PC-3 (cell line): ENCODE data around the gene PLEKHN1. TPM values are rescaled to one million over a fixed set of nuclear protein-coding genes. Genes with fewer than 3 reads are reported as not detected.

Experiments used
- ATAC-seq: fragments of 200-7000 bp; cut with Tn5 transposase; 2 replicates; pipeline ENCODE4 v1.9.1; 2020; ENCODE audit warnings: mild to moderate bottlenecking, moderate library complexity
- BruUV-seq: library from RNA; stranded (reverse); fragments of 400-500 nt; replicated peaks from 2 replicates; lab custom pipeline; 2021; lab: Mats Ljungman, UMichigan
- CTCF ChIA-PET: fragments of 300-600 bp; sonication (Branson Sonifier 250); formaldehyde crosslinking; loops from one replicate; lab custom pipeline; 2022; ENCODE audit warnings: antibody characterized with exemption; lab: Charles Lee
- POLR2A ChIA-PET: fragments of 300-600 bp; sonication (Branson Sonifier 250); formaldehyde crosslinking; loops from one replicate; lab custom pipeline; 2022; ENCODE audit warnings: antibody characterized with exemption; ENCODE audit not compliant: unreplicated experiment; lab: Charles Lee
- DNase-seq: peaks from one replicate; pipeline ENCODE4 v3.0.0-alpha.2; 2015
- H2AFZ ChIP-seq: fragments of 300-600 bp; sonication (generic); 2 replicates; pipeline ENCODE4 v1.6.0; 2016; ENCODE audit warnings: antibody characterized with exemption, low read length
- H3F3A ChIP-seq: fragments of 300-600 bp; sonication (generic); one replicate; pipeline ENCODE4 v1.6.0; 2017; ENCODE audit warnings: antibody characterized with exemption, low read length, control low read depth, mild to moderate bottlenecking; ENCODE audit not compliant: unreplicated experiment
- H3K27ac ChIP-seq: fragments of 300-600 bp; sonication (generic); 2 replicates; pipeline ENCODE4 v1.5.1; 2016; ENCODE audit warnings: mild to moderate bottlenecking, low read length
- H3K27me3 ChIP-seq: fragments of 300-600 bp; sonication (generic); 2 replicates; pipeline ENCODE4 v1.6.1; 2016; ENCODE audit warnings: low read length, mixed read lengths
- H3K36me3 ChIP-seq: fragments of 300-600 bp; sonication (generic); 2 replicates; pipeline ENCODE4 v1.6.1; 2016; ENCODE audit warnings: low read depth, mixed run types, low read length, mixed read lengths
- H3K4me1 ChIP-seq: fragments of 300-600 bp; sonication (generic); 2 replicates; pipeline ENCODE4 v1.5.1; 2016; ENCODE audit warnings: low read length; ENCODE audit not compliant: insufficient read depth
- H3K4me2 ChIP-seq: fragments of 300-600 bp; sonication (generic); 2 replicates; pipeline ENCODE4 v1.6.0; 2016; ENCODE audit warnings: low read length
- H3K4me3 ChIP-seq: fragments of 300-600 bp; sonication (generic); 2 replicates; pipeline ENCODE4 v1.5.1; 2016; ENCODE audit warnings: mild to moderate bottlenecking, low read length, mixed read lengths
- H3K79me2 ChIP-seq: fragments of 300-600 bp; sonication (generic); 2 replicates; pipeline ENCODE4 v1.6.1; 2017; ENCODE audit warnings: low read length, mixed read lengths
- H3K9ac ChIP-seq: fragments of 300-600 bp; sonication (generic); 2 replicates; pipeline ENCODE4 v1.6.0; 2016; ENCODE audit warnings: mild to moderate bottlenecking, low read length
- H3K9me2 ChIP-seq: fragments of 300-600 bp; sonication (generic); replicated peaks from 2 replicates; pipeline ENCODE4 v1.6.1; 2016; ENCODE audit warnings: mixed run types, low read length, mixed read lengths
- H3K9me3 ChIP-seq: fragments of 300-600 bp; sonication (generic); 2 replicates; pipeline ENCODE4 v1.6.1; 2016; ENCODE audit warnings: low read length, mixed read lengths
- H4K20me1 ChIP-seq: fragments of 300-600 bp; sonication (generic); 2 replicates; pipeline ENCODE4 v1.6.1; 2016; ENCODE audit warnings: low read length, mixed read lengths
- CTCF ChIP-seq: fragments of 300-600 bp; sonication (generic); conservative IDR thresholded peaks from 2 replicates; pipeline ENCODE4 v1.5.1; 2017; ENCODE audit warnings: antibody characterized with exemption, low read depth, mild to moderate bottlenecking, low read length
- EZH2 ChIP-seq: fragments of 300-600 bp; sonication (generic); IDR thresholded peaks from one replicate; pipeline ENCODE4 v1.6.1; 2017; ENCODE audit warnings: antibody characterized with exemption, mild to moderate bottlenecking, low read length; ENCODE audit not compliant: unreplicated experiment
- EZH2phosphoT487 ChIP-seq: fragments of 300-600 bp; sonication (generic); IDR thresholded peaks from 2 replicates; pipeline ENCODE4 v1.6.1; 2018; ENCODE audit warnings: mild to moderate bottlenecking, antibody characterized with exemption, low read length, borderline replicate concordance
- intact Hi-C: fragments of 100-400 bp; cut with micrococcal nuclease; formaldehyde crosslinking; loops from 2 replicates; pipeline ENCODE4 v1.9.0; 2023
- total RNA-seq: library from RNA; depleted of rRNA; stranded (reverse); fragments of >200 nt; gene quantifications from 2 replicates; pipeline ENCODE4 v1.2.3, GENCODE V29; 2014

PLEKHN1 gene
- total RNA-seq, 1 experiment from 2014 or later = 14.0 TPM

GRCh38 chr1:917466-918091 lies 48.7 kb upstream of the PLEKHN1 start:
- intact Hi-C loops = no loop called here
- Histone ChIP-seq H3K4me3 (no peak overlapping the region), H3K4me2 (no peak overlapping the region), H3K9me3 (no peaks in the 10 kb centered on the region), H3K27ac (no peak overlapping the region), H3K4me1 (no peaks in the 10 kb centered on the region; the same call in 1 of the 2 replicates), H3K27me3 (peaks cover 69% of the 10 kb centered on the region), H3K79me2 (no peaks in the 10 kb centered on the region), H3K9me2 (no peaks in the 10 kb centered on the region), H3K36me3 (no peaks in the 10 kb centered on the region), H3F3A (no peaks in the 10 kb centered on the region), H3K9ac (no peak overlapping the region), H4K20me1 (no peaks in the 10 kb centered on the region), H2AFZ (no peak overlapping the region)
- ATAC-seq (no peak), DNase-seq (no peak)
- CTCF ChIA-PET = no interaction called here
- TF ChIP-seq CTCF = no peak
- no peak for TF ChIP-seq EZH2
- TF ChIP-seq EZH2phosphoT487 = no peak
- BruUV-seq = no TSS peak
- POLR2A ChIA-PET = no interaction called here

- Histone ChIP-seq H2AFZ (no peak overlapping the region), H3F3A (no peaks in the 10 kb centered on the region), H4K20me1 (no peaks in the 10 kb centered on the region), H3K9ac (no peak overlapping the region), H3K36me3 (no peaks in the 10 kb centered on the region), H3K4me2 (no peak overlapping the region), H3K79me2 (no peaks in the 10 kb centered on the region), H3K4me1 (peaks cover 3% of the 10 kb centered on the region), H3K9me2 (no peaks in the 10 kb centered on the region), H3K9me3 (no peaks in the 10 kb centered on the region), H3K27me3 (peaks cover 77% of the 10 kb centered on the region), H3K27ac (no peak overlapping the region), H3K4me3 (no peak overlapping the region)
- ATAC-seq (no peak), DNase-seq (no peak)
- CTCF ChIA-PET = no interaction called here
- POLR2A ChIA-PET = no interaction called here
- intact Hi-C loops = no loop called here
- TF ChIP-seq EZH2 (no peak), CTCF (no peak), EZH2phosphoT487 (no peak)
- no TSS peak for BruUV-seq
Measured at GRCh38 chr1:918353-918752, 47.9 kb upstream of the PLEKHN1 start.

GRCh38 chr1:918843-919242 lies 47.4 kb upstream of the PLEKHN1 start:
- Histone ChIP-seq H3K9me2 (no peaks in the 10 kb centered on the region), H3K4me2 (no peak overlapping the region), H2AFZ (no peak overlapping the region), H3K4me3 (no peak overlapping the region), H3K9me3 (no peaks in the 10 kb centered on the region), H3K36me3 (no peaks in the 10 kb centered on the region), H3K4me1 (peaks cover 5% of the 10 kb centered on the region), H3K27ac (no peak overlapping the region), H3K79me2 (no peaks in the 10 kb centered on the region), H3F3A (no peaks in the 10 kb centered on the region), H3K27me3 (peaks cover 79% of the 10 kb centered on the region), H4K20me1 (no peaks in the 10 kb centered on the region), H3K9ac (no peak overlapping the region)
- TF ChIP-seq EZH2 (no peak), EZH2phosphoT487 (no peak), CTCF (no peak)
- no TSS peak for BruUV-seq
- DNase-seq (no peak), ATAC-seq (no peak)
- CTCF ChIA-PET = no interaction called here
- POLR2A ChIA-PET = no interaction called here
- intact Hi-C loops = no loop called here
